A549 (cell line): Measurements from ENCODE around the gene KMO.

Source experiments
- KDM1A ChIP-seq: fragments of 200-600 bp; sonication (generic); IDR thresholded peaks from 2 replicates; pipeline ENCODE4 v1.6.1; 2016; ENCODE audit warnings: low read depth, mild to moderate bottlenecking
- RFX5 ChIP-seq: fragments of 450-650 bp; IDR thresholded peaks from 2 replicates; pipeline ENCODE4 v1.7.1; 2014; ENCODE audit warnings: antibody characterized with exemption, mild to moderate bottlenecking, moderate library complexity
- TF ChIP-seq, protein P1 (sequence below): fragments of >200 bp; sonication (Bioruptor Twin); formaldehyde crosslinking; IDR thresholded peaks from 3 replicates; pipeline ENCODE4 v1.5.1; 2016

DNA sequence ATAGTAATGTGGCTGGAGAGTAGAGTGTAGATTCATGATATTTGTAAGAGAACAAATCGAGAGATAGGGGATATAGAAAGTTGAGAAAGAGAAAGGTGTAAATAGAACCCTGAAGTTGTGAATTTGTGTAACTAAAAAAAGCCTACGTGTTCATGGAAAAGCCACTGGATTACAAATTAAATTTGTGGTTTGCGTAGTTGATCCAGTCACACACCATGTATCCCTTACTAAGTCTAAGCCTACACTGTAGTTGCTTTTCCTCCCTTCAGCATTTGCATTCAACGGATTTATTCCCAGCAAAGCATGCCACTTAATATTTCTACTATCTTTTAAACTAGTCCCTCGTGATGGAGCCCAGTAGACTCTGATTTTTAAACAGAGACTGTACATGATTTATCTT lies 24.9 kb downstream of the KMO start:
- TF ChIP-seq RFX5 (no peak), KDM1A (no peak)
- TF ChIP-seq, protein P1, sequence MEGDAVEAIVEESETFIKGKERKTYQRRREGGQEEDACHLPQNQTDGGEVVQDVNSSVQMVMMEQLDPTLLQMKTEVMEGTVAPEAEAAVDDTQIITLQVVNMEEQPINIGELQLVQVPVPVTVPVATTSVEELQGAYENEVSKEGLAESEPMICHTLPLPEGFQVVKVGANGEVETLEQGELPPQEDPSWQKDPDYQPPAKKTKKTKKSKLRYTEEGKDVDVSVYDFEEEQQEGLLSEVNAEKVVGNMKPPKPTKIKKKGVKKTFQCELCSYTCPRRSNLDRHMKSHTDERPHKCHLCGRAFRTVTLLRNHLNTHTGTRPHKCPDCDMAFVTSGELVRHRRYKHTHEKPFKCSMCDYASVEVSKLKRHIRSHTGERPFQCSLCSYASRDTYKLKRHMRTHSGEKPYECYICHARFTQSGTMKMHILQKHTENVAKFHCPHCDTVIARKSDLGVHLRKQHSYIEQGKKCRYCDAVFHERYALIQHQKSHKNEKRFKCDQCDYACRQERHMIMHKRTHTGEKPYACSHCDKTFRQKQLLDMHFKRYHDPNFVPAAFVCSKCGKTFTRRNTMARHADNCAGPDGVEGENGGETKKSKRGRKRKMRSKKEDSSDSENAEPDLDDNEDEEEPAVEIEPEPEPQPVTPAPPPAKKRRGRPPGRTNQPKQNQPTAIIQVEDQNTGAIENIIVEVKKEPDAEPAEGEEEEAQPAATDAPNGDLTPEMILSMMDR: no peak
